ENCODE results near the gene ATP1B1. TPM values are rescaled to one million over a fixed set of nuclear protein-coding genes. Genes with fewer than 3 reads are reported as not detected.

Gene ATP1B1
- total and polyA plus RNA-seq, 2 of the 13 experiments (the other 11 are each of a cell fraction or from before 2014, with no cell fraction given), result 134 to 135 TPM

DNA sequence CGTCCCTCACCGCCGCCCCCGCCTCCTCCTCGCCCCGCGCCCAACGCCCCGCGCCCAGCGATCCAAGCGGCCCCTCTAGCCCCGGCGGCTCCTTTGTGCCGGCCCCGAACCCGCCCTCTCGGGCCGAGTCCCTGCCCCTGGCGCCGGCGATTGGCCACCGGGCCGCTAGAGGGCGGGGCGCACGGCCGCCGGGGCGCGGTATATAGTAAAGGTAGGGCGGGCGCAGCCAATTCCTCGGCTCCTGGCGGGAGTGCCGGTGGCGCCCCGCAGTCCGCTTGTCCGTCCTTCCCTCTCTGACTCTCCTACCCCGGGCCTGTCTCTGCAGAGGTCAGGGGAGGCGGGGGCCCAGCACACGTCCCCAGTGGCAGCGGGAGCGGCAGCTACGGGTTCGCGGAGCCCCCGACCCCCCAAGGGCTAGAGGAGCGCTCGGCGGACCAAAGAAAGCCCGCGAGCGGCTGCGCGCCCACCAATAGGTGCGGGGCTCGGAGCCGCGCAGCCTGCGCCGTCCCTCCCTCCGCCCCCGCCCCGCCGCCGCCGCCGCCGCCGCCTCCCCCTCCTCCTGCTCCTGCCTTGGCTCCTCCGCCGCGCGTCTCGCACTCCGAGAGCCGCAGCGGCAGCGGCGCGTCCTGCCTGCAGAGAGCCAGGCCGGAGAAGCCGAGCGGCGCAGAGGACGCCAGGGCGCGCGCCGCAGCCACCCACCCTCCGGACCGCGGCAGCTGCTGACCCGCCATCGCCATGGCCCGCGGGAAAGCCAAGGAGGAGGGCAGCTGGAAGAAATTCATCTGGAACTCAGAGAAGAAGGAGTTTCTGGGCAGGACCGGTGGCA, at the start of gene ATP1B1 (continued):
- TF ChIP-seq, protein P1, sequence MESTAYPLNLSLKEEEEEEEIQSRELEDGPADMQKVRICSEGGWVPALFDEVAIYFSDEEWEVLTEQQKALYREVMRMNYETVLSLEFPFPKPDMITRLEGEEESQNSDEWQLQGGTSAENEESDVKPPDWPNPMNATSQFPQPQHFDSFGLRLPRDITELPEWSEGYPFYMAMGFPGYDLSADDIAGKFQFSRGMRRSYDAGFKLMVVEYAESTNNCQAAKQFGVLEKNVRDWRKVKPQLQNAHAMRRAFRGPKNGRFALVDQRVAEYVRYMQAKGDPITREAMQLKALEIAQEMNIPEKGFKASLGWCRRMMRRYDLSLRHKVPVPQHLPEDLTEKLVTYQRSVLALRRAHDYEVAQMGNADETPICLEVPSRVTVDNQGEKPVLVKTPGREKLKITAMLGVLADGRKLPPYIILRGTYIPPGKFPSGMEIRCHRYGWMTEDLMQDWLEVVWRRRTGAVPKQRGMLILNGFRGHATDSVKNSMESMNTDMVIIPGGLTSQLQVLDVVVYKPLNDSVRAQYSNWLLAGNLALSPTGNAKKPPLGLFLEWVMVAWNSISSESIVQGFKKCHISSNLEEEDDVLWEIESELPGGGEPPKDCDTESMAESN (CRISPR knock-in tag; conservative IDR thresholded peaks at IDR 0.05), result no peak
- TF ChIP-seq ZBTB14 (CRISPR knock-in tag; IDR thresholded peaks at IDR 0.05) (no peak; the same call in 1 of the 2 replicates), DBP (CRISPR knock-in tag; IDR thresholded peaks at IDR 0.05; ENCODE audit: not compliant biosample characterization) (peak; percentile 40), SP4 (CRISPR knock-in tag; IDR thresholded peaks at IDR 0.05) (peak; percentile 90), KLF9 (CRISPR knock-in tag; IDR thresholded peaks at IDR 0.05; ENCODE audit: low read depth) (no peak), ZSCAN22 (CRISPR knock-in tag; IDR thresholded peaks at IDR 0.05) (no peak), NR2F1 (CRISPR knock-in tag; IDR thresholded peaks at IDR 0.05) (no peak), ZBED4 (CRISPR knock-in tag; IDR thresholded peaks at IDR 0.05; ENCODE audit: borderline replicate concordance) (no peak; the same call in 1 of the 2 replicates), ZNF773 (CRISPR knock-in tag; IDR thresholded peaks at IDR 0.05; ENCODE audit: borderline replicate concordance) (0 out of 2 replicates have a peak, but pooled peaks have one; percentile 28), MYC (CRISPR knock-in tag; IDR thresholded peaks at IDR 0.05; ENCODE audit: borderline replicate concordance) (no peak; the same call in none of the 2 replicates), ZNF296 (CRISPR knock-in tag; conservative IDR thresholded peaks at IDR 0.05) (no peak), DPF2 (CRISPR knock-in tag; IDR thresholded peaks at IDR 0.05; ENCODE audit: borderline replicate concordance, low read depth) (no peak), ZNF235 (CRISPR knock-in tag; IDR thresholded peaks at IDR 0.05; ENCODE audit: borderline replicate concordance) (peak; percentile 28; the same call in 1 of the 2 replicates), ZNF549 (CRISPR knock-in tag; IDR thresholded peaks at IDR 0.05) (0 out of 2 replicates have a peak, but pooled peaks have one; percentile 22)
- TF ChIP-seq, protein P2, sequence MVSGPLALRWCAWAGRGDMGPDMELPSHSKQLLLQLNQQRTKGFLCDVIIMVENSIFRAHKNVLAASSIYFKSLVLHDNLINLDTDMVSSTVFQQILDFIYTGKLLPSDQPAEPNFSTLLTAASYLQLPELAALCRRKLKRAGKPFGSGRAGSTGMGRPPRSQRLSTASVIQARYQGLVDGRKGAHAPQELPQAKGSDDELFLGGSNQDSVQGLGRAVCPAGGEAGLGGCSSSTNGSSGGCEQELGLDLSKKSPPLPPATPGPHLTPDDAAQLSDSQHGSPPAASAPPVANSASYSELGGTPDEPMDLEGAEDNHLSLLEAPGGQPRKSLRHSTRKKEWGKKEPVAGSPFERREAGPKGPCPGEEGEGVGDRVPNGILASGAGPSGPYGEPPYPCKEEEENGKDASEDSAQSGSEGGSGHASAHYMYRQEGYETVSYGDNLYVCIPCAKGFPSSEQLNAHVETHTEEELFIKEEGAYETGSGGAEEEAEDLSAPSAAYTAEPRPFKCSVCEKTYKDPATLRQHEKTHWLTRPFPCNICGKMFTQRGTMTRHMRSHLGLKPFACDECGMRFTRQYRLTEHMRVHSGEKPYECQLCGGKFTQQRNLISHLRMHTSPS (CRISPR knock-in tag; IDR thresholded peaks at IDR 0.05; ENCODE audit: low read depth), result no peak
- TF ChIP-seq, protein P3, sequence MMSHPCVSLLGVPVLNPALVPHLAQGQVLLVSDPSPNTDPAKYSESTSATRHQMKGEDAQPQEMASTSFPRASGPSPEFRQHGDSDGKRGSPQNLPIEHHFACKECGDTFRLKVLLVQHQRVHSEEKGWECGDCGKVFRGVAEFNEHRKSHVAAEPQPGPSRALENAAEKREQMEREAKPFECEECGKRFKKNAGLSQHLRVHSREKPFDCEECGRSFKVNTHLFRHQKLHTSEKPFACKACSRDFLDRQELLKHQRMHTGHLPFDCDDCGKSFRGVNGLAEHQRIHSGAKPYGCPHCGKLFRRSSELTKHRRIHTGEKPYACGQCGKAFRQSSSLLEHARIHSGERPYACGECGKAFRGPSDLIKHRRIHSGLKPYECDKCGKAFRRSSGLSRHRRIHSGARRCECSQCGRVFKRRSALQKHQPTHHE (CRISPR knock-in tag; IDR thresholded peaks at IDR 0.05; ENCODE audit: borderline replicate concordance), result 0 out of 2 replicates have a peak, but pooled peaks have one; percentile 33
